ENCODE results near the gene DIP2C. TPM values are rescaled to one million over a fixed set of nuclear protein-coding genes. Genes with fewer than 3 reads are reported as not detected.
A peak's percentile ranks its signal among the peaks of the same experiment; 100 is the strongest.
"Not testable (repeated sequence)": the region's sequence is repeated elsewhere in the genome, so short reads cannot be mapped to it uniquely, and the experiment has no call there.

Gene DIP2C
- total RNA-seq, 2 experiments from 2014 or later, result 0.62 to 0.80 TPM

DNA sequence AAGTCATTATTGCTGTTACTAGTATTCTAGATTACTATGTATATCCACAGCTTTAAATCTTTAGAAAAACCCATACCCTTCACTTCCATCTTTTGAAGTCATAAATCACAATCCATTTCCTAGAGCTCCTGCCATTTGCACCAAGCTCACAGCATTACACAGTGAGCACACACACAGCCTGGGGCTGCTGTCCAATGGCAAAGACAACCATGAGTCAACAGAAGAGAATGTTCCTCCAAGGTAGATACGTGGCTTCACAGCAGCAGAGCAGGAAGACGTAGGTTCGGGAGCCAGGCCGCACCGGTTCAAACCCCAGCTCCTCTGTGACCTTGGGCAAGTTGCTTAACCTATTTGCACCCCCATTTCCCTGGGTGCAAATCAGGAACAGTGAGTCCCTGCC, 234.6 kb downstream of the DIP2C start:
- Mint-ChIP-seq H3K36me3 (no peaks in the 10 kb centered on the region), H3K4me1 (ENCODE audit: low read depth) (peaks cover 41% of the 10 kb centered on the region), H3K27ac (peak overlapping the region; percentile 42), H3K27me3 (no peaks in the 10 kb centered on the region), H3K4me3 (peak overlapping the region; percentile 28), H3K9me3 (no peaks in the 10 kb centered on the region)
- peak; percentile 19 for DNase-seq
- ChIA-PET POLR2A (no interaction called here), CTCF (no interaction called here)
- intact Hi-C loops (cut with micrococcal nuclease), result loop anchor here (10.0 kb wide), 1 partner anchor 120 kb away; no protein-coding TSS in a partner anchor

DNA sequence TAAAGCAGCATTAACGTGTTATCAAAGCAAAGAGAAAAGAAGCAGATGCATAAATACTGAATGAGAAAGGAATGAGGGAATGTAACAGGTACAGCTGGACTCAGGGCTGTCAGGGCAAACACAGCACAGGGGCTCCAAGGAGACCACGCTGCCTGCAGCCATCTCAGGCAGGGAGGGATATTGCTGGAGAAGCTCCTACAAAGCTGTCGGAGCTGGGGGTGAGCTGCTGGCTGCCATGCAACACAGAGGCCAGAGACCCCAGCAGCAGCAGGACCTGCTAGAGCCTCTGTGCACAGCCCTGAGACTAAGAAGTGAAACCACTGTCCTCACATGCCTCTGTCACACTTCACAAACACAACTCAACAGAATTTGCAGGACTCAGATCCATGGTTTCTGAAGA, 235.8 kb downstream of the DIP2C start:
- peaks cover 47% of the 10 kb centered on the region for H3K4me1 Mint-ChIP-seq (ENCODE audit: low read depth)

DNA sequence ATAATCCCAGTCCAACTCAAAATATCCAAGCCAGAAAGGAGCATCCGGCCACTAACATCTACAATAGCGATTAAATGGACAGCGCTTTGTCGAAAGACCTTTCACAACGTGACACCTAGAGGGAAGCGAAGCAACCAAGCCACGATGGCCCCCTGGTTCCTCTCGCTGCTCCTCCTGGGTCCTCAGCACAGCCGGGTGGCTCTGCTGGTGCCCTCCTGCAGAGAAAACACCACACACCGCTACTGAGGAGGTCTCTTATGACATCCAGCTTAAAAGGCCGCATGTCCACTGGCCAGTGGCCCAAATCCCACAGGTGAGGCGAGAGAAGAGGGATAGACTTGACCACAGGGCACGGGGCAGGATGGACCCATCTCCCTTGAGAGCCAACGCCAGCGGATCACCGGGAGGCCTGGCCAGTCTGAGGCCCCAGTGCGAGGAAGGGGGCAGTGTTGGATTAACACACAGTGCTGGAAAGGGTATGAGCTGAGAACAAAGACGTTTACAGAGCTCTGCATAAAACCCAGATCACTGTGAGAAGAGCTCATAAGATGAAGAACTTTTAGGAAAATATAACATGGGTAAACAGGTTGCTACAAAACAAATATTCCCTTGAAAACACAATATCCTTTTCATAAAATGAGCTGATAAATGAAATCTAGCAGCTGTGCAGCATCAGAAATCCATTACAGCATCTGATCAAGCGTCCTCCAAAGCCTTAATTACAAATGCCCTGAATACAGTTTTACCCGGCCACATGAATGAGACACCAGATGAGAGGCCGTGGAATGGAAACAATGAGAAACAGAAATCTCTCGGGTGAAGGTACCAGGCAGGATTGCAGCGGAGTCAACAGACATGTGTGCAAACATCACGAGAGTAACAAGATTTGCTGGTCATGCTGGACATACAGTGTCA, 236.7 kb downstream of the DIP2C start:
- intact Hi-C loops (cut with micrococcal nuclease), result loop anchor here (10.0 kb wide), 1 partner anchor 118 kb away; no protein-coding TSS in a partner anchor
- H3K4me1 Mint-ChIP-seq (ENCODE audit: low read depth), result peaks cover 47% of the 10 kb centered on the region
- H3K4me3 Mint-ChIP-seq, result no peak overlapping the region
- H3K27ac Mint-ChIP-seq, result no peak overlapping the region
- ChIA-PET CTCF (no interaction called here), POLR2A (no interaction called here)
- DNase-seq, result no peak
- no peaks in the 10 kb centered on the region for H3K36me3 Mint-ChIP-seq
- no peaks in the 10 kb centered on the region for H3K27me3 Mint-ChIP-seq
- no peaks in the 10 kb centered on the region for H3K9me3 Mint-ChIP-seq

More for the DNA sequence above, 235.8 kb downstream of the DIP2C start:
- DNase-seq, result no peak
- H3K27ac Mint-ChIP-seq, result no peak overlapping the region
- POLR2A ChIA-PET, result no interaction called here
- no peak overlapping the region for H3K4me3 Mint-ChIP-seq
- H3K36me3 Mint-ChIP-seq, result no peaks in the 10 kb centered on the region
- CTCF ChIA-PET, result no interaction called here
- intact Hi-C loops (cut with micrococcal nuclease), result loop anchor here (10.0 kb wide), 1 partner anchor 119 kb away; no protein-coding TSS in a partner anchor
- H3K27me3 Mint-ChIP-seq, result no peaks in the 10 kb centered on the region
- H3K9me3 Mint-ChIP-seq, result no peaks in the 10 kb centered on the region

DNA sequence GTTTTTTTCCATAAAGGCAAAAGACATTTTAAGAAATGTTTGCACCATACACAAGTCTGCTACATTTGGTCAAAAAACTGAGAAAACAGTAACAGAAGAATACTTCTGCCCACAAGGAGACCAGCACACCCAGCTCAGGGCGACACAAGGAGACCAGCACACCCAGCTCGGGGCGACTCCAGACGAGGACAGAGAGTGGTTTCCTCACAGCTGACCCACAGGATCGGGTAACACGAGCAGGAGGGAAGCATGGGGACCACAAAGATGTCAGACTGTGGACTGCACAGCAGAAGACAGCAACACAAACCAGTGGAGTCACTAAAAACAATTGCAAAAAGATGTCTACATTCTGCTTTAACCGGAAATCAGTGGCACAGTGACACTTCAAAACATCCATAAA, 237.6 kb downstream of the DIP2C start:
- H3K9me3 Mint-ChIP-seq, result no peaks in the 10 kb centered on the region
- no peak overlapping the region for H3K27ac Mint-ChIP-seq
- no peaks in the 10 kb centered on the region for H3K27me3 Mint-ChIP-seq
- no peaks in the 10 kb centered on the region for H3K36me3 Mint-ChIP-seq
- POLR2A ChIA-PET, result no interaction called here
- intact Hi-C loops (cut with micrococcal nuclease), result loop anchor here (2.0 to 10.0 kb wide), 2 partner anchors 117 to 269 kb away; no protein-coding TSS in a partner anchor
- peaks cover 47% of the 10 kb centered on the region for H3K4me1 Mint-ChIP-seq (ENCODE audit: low read depth)
- CTCF ChIA-PET, result no interaction called here
- no peak for DNase-seq
- H3K4me3 Mint-ChIP-seq, result no peak overlapping the region

- Mint-ChIP-seq H3K27me3 (no peaks in the 10 kb centered on the region), H3K4me3 (peak overlapping the region; percentile 67), H3K9me3 (no peaks in the 10 kb centered on the region), H3K4me1 (ENCODE audit: low read depth) (peaks cover 47% of the 10 kb centered on the region), H3K36me3 (no peaks in the 10 kb centered on the region), H3K27ac (peak overlapping the region; percentile 63)
- intact Hi-C loops (cut with micrococcal nuclease), result loop anchor here (2.0 to 10.0 kb wide), 2 partner anchors 116 to 268 kb away; no protein-coding TSS in a partner anchor
- DNase-seq, result peak; percentile 81
- CTCF ChIA-PET, result no interaction called here
- POLR2A ChIA-PET, result no interaction called here
These were observed 238.4 kb downstream of the DIP2C start for GRCh38 chr10:451021-451471.

GRCh38 chr10:450463-450862, 239.0 kb downstream of the DIP2C start:
- ChIA-PET CTCF (no interaction called here), POLR2A (no interaction called here)
- no peak overlapping the region for H3K4me3 Mint-ChIP-seq
- H3K27me3 Mint-ChIP-seq, result no peaks in the 10 kb centered on the region
- peaks cover 47% of the 10 kb centered on the region for H3K4me1 Mint-ChIP-seq (ENCODE audit: low read depth)
- no peak for DNase-seq
- H3K27ac Mint-ChIP-seq, result no peak overlapping the region
- H3K9me3 Mint-ChIP-seq, result no peaks in the 10 kb centered on the region
- H3K36me3 Mint-ChIP-seq, result no peaks in the 10 kb centered on the region
- intact Hi-C loops (cut with micrococcal nuclease), result loop anchor here (2.0 to 10.0 kb wide), 2 partner anchors 116 to 268 kb away; no protein-coding TSS in a partner anchor

DNA sequence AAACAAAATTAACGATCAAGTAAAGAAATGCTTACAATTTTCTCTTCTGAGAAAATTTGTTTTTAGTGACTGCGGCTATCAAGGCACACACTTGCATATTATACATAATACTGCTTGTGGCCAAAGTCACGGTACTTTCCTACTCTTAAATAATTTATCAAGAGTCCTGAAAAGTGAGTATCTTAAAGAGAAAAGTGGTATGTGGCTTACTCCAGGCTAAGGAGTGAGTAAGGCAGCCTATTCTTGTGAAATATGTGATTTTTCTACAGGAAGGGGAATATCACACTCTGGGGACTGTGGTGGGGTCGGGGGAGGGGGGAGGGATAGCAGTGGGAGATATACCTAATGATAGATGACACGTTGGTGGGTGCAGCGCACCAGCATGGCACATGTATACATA, 240.1 kb downstream of the DIP2C start:
- H3K27me3 Mint-ChIP-seq; POLR2A ChIA-PET; H3K36me3 Mint-ChIP-seq; H3K27ac Mint-ChIP-seq; DNase-seq; intact Hi-C loops (cut with micrococcal nuclease); CTCF ChIA-PET; H3K9me3 Mint-ChIP-seq; H3K4me3 Mint-ChIP-seq: not testable (repeated sequence)
- peaks cover 42% of the 10 kb centered on the region for H3K4me1 Mint-ChIP-seq (ENCODE audit: low read depth)

DNA sequence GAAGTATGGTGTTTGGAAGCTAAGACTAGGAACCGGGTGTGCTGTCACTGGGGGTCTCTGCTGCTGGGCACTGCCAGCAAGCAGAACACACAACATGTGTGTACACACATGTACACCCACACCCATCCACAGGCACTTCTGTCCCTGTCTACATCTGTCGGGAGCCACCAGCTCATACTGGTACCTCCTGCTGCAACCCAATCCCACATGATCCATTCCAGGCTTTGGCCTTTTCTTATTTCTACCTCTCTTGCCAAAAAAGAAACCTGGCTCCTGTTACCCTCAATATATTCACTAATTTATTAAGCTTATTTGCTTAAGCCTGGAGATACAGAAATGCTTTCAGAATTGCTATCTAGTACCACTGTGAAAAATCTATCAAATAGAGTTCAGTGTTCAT, 246.0 kb downstream of the DIP2C start:
- ChIA-PET CTCF (no interaction called here), POLR2A (no interaction called here)
- H3K4me3 Mint-ChIP-seq, result no peak overlapping the region
- H3K27ac Mint-ChIP-seq, result no peak overlapping the region
- H3K36me3 Mint-ChIP-seq, result no peaks in the 10 kb centered on the region
- peaks cover 1% of the 10 kb centered on the region for H3K27me3 Mint-ChIP-seq
- H3K4me1 Mint-ChIP-seq (ENCODE audit: low read depth), result peaks cover 3% of the 10 kb centered on the region
- no peak for DNase-seq
- no peaks in the 10 kb centered on the region for H3K9me3 Mint-ChIP-seq
- intact Hi-C loops (cut with micrococcal nuclease), result no loop called here

- Mint-ChIP-seq H3K27ac (no peak overlapping the region), H3K27me3 (peaks cover 1% of the 10 kb centered on the region), H3K4me3 (no peak overlapping the region), H3K36me3 (no peaks in the 10 kb centered on the region), H3K9me3 (no peaks in the 10 kb centered on the region), H3K4me1 (ENCODE audit: low read depth) (peaks cover 16% of the 10 kb centered on the region)
- intact Hi-C loops (cut with micrococcal nuclease), result no loop called here
- CTCF ChIA-PET, result no interaction called here
- no peak for DNase-seq
- POLR2A ChIA-PET, result no interaction called here
These were observed 247.3 kb downstream of the DIP2C start for GRCh38 chr10:442209-442608.

DNA sequence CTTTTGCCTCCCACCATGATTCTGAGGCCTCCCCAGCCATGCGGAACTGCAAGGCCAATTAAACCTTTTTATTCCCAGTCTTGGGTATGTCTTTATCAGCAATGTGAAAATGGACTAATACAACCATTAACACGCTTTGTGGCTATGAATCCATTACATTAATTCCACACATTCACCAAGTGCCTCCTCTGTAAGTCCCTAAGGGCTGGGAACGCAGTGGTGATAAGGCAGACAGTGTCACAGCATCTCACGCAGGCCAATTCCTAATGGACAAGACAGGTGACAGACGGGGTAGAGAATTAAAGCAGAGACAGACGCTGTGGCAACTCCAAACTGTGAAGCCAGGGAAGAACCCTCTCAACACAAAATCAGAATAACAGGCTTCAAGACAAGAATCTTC, 247.8 kb downstream of the DIP2C start:
- no peaks in the 10 kb centered on the region for H3K36me3 Mint-ChIP-seq
- intact Hi-C loops (cut with micrococcal nuclease), result no loop called here
- peaks cover 17% of the 10 kb centered on the region for H3K4me1 Mint-ChIP-seq (ENCODE audit: low read depth)
- DNase-seq, result no peak
- ChIA-PET CTCF (no interaction called here), POLR2A (no interaction called here)
- no peak overlapping the region for H3K27ac Mint-ChIP-seq
- peaks cover 1% of the 10 kb centered on the region for H3K27me3 Mint-ChIP-seq
- H3K4me3 Mint-ChIP-seq, result no peak overlapping the region
- no peaks in the 10 kb centered on the region for H3K9me3 Mint-ChIP-seq

DNA sequence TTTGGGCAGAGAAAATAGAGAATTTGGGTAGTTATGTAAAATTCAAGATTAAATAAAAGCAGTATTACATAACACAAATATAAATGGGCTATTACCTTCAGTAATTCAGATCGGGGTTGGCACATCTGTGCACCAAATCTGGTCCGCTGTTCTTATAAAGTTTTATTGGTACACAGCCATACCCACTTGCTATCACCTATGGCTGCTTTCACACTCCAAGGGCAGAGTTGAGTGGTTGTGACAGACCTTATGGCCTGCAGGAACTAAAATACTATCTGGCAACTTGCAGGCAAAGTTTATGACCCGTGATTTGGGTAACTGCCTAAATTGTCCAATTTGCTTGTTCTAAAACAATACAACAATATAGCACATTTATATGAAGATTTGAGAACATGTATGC, 249.3 kb downstream of the DIP2C start:
- H3K27ac Mint-ChIP-seq, result no peak overlapping the region
- H3K9me3 Mint-ChIP-seq, result no peaks in the 10 kb centered on the region
- ChIA-PET POLR2A (no interaction called here), CTCF (no interaction called here)
- H3K36me3 Mint-ChIP-seq, result no peaks in the 10 kb centered on the region
- H3K27me3 Mint-ChIP-seq, result peaks cover 1% of the 10 kb centered on the region
- no peak for DNase-seq
- intact Hi-C loops (cut with micrococcal nuclease), result no loop called here
- peaks cover 23% of the 10 kb centered on the region for H3K4me1 Mint-ChIP-seq (ENCODE audit: low read depth)
- no peak overlapping the region for H3K4me3 Mint-ChIP-seq

GRCh38 chr10:437698-438490, 251.6 kb downstream of the DIP2C start:
- ChIA-PET POLR2A (no interaction called here), CTCF (interaction anchor here (0.9 kb wide), 1 partner anchor 8 kb away, joined by 3 read pairs; no protein-coding TSS in a partner anchor)
- Mint-ChIP-seq H3K36me3 (no peaks in the 10 kb centered on the region), H3K27ac (no peak overlapping the region), H3K9me3 (no peaks in the 10 kb centered on the region), H3K4me1 (ENCODE audit: low read depth) (peaks cover 33% of the 10 kb centered on the region), H3K27me3 (no peaks in the 10 kb centered on the region), H3K4me3 (no peak overlapping the region)
- no peak for DNase-seq
- intact Hi-C loops (cut with micrococcal nuclease), result no loop called here
